ENCODE results near the gene CLK1. TPM values are rescaled to one million over a fixed set of nuclear protein-coding genes. Genes with fewer than 3 reads are reported as not detected.

Gene CLK1
- total and polyA plus RNA-seq, 2 of the 13 experiments (the other 11 are each of a cell fraction or from before 2014, with no cell fraction given): 66.6 to 101 TPM

GRCh38 chr2:200864176-200865034, at the start of gene CLK1 (continued):
- TF ChIP-seq, protein P1, sequence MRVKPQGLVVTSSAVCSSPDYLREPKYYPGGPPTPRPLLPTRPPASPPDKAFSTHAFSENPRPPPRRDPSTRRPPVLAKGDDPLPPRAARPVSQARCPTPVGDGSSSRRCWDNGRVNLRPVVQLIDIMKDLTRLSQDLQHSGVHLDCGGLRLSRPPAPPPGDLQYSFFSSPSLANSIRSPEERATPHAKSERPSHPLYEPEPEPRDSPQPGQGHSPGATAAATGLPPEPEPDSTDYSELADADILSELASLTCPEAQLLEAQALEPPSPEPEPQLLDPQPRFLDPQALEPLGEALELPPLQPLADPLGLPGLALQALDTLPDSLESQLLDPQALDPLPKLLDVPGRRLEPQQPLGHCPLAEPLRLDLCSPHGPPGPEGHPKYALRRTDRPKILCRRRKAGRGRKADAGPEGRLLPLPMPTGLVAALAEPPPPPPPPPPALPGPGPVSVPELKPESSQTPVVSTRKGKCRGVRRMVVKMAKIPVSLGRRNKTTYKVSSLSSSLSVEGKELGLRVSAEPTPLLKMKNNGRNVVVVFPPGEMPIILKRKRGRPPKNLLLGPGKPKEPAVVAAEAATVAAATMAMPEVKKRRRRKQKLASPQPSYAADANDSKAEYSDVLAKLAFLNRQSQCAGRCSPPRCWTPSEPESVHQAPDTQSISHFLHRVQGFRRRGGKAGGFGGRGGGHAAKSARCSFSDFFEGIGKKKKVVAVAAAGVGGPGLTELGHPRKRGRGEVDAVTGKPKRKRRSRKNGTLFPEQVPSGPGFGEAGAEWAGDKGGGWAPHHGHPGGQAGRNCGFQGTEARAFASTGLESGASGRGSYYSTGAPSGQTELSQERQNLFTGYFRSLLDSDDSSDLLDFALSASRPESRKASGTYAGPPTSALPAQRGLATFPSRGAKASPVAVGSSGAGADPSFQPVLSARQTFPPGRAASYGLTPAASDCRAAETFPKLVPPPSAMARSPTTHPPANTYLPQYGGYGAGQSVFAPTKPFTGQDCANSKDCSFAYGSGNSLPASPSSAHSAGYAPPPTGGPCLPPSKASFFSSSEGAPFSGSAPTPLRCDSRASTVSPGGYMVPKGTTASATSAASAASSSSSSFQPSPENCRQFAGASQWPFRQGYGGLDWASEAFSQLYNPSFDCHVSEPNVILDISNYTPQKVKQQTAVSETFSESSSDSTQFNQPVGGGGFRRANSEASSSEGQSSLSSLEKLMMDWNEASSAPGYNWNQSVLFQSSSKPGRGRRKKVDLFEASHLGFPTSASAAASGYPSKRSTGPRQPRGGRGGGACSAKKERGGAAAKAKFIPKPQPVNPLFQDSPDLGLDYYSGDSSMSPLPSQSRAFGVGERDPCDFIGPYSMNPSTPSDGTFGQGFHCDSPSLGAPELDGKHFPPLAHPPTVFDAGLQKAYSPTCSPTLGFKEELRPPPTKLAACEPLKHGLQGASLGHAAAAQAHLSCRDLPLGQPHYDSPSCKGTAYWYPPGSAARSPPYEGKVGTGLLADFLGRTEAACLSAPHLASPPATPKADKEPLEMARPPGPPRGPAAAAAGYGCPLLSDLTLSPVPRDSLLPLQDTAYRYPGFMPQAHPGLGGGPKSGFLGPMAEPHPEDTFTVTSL (CRISPR knock-in tag; IDR thresholded peaks at IDR 0.05; ENCODE audit: borderline replicate concordance): no peak; the same call in 1 of the 2 replicates
- peak; percentile 99 for TF ChIP-seq ZNF232 (CRISPR knock-in tag; IDR thresholded peaks at IDR 0.05; ENCODE audit: borderline replicate concordance)
- peak; percentile 57; the same call in 1 of the 2 replicates for TF ChIP-seq RERE (CRISPR knock-in tag; IDR thresholded peaks at IDR 0.05; ENCODE audit: low read depth)
- peak; percentile 99 for TF ChIP-seq HOXA3 (CRISPR knock-in tag; IDR thresholded peaks at IDR 0.05)
- peak; percentile 96; the same call in 1 of the 2 replicates for TF ChIP-seq BRD4 (CRISPR knock-in tag; IDR thresholded peaks at IDR 0.05)
- TF ChIP-seq, protein P2, sequence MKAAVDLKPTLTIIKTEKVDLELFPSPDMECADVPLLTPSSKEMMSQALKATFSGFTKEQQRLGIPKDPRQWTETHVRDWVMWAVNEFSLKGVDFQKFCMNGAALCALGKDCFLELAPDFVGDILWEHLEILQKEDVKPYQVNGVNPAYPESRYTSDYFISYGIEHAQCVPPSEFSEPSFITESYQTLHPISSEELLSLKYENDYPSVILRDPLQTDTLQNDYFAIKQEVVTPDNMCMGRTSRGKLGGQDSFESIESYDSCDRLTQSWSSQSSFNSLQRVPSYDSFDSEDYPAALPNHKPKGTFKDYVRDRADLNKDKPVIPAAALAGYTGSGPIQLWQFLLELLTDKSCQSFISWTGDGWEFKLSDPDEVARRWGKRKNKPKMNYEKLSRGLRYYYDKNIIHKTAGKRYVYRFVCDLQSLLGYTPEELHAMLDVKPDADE (CRISPR knock-in tag; IDR thresholded peaks at IDR 0.05): 0 out of 2 replicates have a peak, but pooled peaks have one; percentile 67
- peak; percentile 84; the same call in 1 of the 2 replicates for TF ChIP-seq SMAD1 (CRISPR knock-in tag; IDR thresholded peaks at IDR 0.05; ENCODE audit: borderline replicate concordance, low read depth)
- peak; percentile 69 for TF ChIP-seq ZBTB25 (CRISPR knock-in tag; IDR thresholded peaks at IDR 0.05)
- peak; percentile 51; the same call in 1 of the 2 replicates for TF ChIP-seq ZNF816 (CRISPR knock-in tag; IDR thresholded peaks at IDR 0.05; ENCODE audit: borderline replicate concordance)
- peak; percentile 81; the same call in 1 of the 2 replicates for TF ChIP-seq ZNF225 (CRISPR knock-in tag; IDR thresholded peaks at IDR 0.05)
- TF ChIP-seq HNRNPL (IDR thresholded peaks at IDR 0.05; ENCODE audit: low read depth, low read length): peak; percentile 67; the same call in 1 of the 2 replicates
- TF ChIP-seq ZSCAN20 (CRISPR knock-in tag; IDR thresholded peaks at IDR 0.05; ENCODE audit: borderline replicate concordance): peak; percentile 97
- peak; percentile 94 for TF ChIP-seq ZNF569 (CRISPR knock-in tag; IDR thresholded peaks at IDR 0.05; ENCODE audit: borderline replicate concordance)
- peak; percentile 40; the same call in 1 of the 2 replicates for TF ChIP-seq ZNF629 (CRISPR knock-in tag; conservative IDR thresholded peaks at IDR 0.05)
